Mesenchymal stem cell (in vitro differentiated cells and primary cell): ENCODE measurements around the gene MUC4.

Experiments used
- DNase-seq: peaks from one replicate; pipeline ENCODE4 v3.0.0-alpha.2; 2013
- H2AFZ ChIP-seq: one replicate; pipeline ENCODE4 v1.6.1; 2013; ENCODE audit warnings: low read depth, mild to moderate bottlenecking, control low read depth, inconsistent platforms, low read length, moderate library complexity
- H2AK5ac ChIP-seq: 2 replicates; pipeline ENCODE4 v1.6.1; 2013; ENCODE audit warnings: low read length, moderate library complexity, mild to moderate bottlenecking, inconsistent platforms; ENCODE audit not compliant: severe bottlenecking
- H2BK120ac ChIP-seq: one replicate; pipeline ENCODE4 v1.6.1; 2013; ENCODE audit warnings: low read depth, mild to moderate bottlenecking, inconsistent platforms, low read length, moderate library complexity
- H2BK12ac ChIP-seq, 2 experiments: one replicate each; pipeline ENCODE4 v1.6.1; 2013; ENCODE audit warnings: inconsistent platforms in 2 of 2, low read length in 2 of 2, mild to moderate bottlenecking in 2 of 2, moderate library complexity in 2 of 2, control low read depth in 1 of 2
- H2BK15ac ChIP-seq: one replicate; pipeline ENCODE4 v1.6.1; 2013; ENCODE audit warnings: mild to moderate bottlenecking, low read depth, inconsistent platforms; ENCODE audit not compliant: poor library complexity, severe bottlenecking
- H2BK5ac ChIP-seq: 2 replicates; pipeline ENCODE4 v1.6.1; 2013; ENCODE audit warnings: low read depth, mild to moderate bottlenecking, low read length, control low read depth, inconsistent platforms; ENCODE audit not compliant: poor library complexity, severe bottlenecking
- H3K14ac ChIP-seq, 2 experiments: one replicate each; pipeline ENCODE4 v1.6.1; 2013; ENCODE audit warnings: inconsistent platforms in 2 of 2, low read length in 2 of 2, control low read depth in 1 of 2, mild to moderate bottlenecking in 1 of 2, moderate library complexity in 1 of 2
- H3K18ac ChIP-seq, 2 experiments: one replicate each; pipeline ENCODE4 v1.6.1; 2013; ENCODE audit warnings: inconsistent platforms in 2 of 2, low read length in 2 of 2, control low read depth in 1 of 2, low read depth in 1 of 2, mild to moderate bottlenecking in 1 of 2
- H3K23ac ChIP-seq, 2 experiments: one replicate each; pipeline ENCODE4 v1.6.1; 2013; ENCODE audit warnings: inconsistent platforms in 2 of 2, low read length in 2 of 2, mild to moderate bottlenecking in 2 of 2, moderate library complexity in 2 of 2, control low read depth in 1 of 2
- H3K27ac ChIP-seq: 2 replicates; pipeline ENCODE4 v1.5.1; 2013; ENCODE audit warnings: mild to moderate bottlenecking, moderate library complexity, low read length, control low read depth, inconsistent platforms; ENCODE audit not compliant: poor library complexity, severe bottlenecking
- H3K27me3 ChIP-seq, 2 experiments: 2 replicates each; pipeline versions ENCODE4 v1.6.1 to v1.7.0; 2013; ENCODE audit warnings: low read length in 2 of 2, mild to moderate bottlenecking in 2 of 2, moderate library complexity in 2 of 2, control low read depth in 1 of 2, inconsistent platforms in 1 of 2; ENCODE audit not compliant: control insufficient read depth in 1 of 2, insufficient read depth in 1 of 2
- H3K36me3 ChIP-seq, 2 experiments: 2 replicates each; pipeline versions ENCODE4 v1.6.1 to v1.7.0; 2013; ENCODE audit warnings: low read length in 2 of 2, control low read depth in 1 of 2, inconsistent platforms in 1 of 2, low read depth in 1 of 2, mild to moderate bottlenecking in 1 of 2; ENCODE audit not compliant: insufficient read depth in 2 of 2, control insufficient read depth in 1 of 2
- H3K4ac ChIP-seq, 2 experiments: one replicate each; pipeline ENCODE4 v1.6.1; 2013; ENCODE audit warnings: inconsistent platforms in 2 of 2, low read length in 2 of 2, mild to moderate bottlenecking in 2 of 2, moderate library complexity in 2 of 2, control low read depth in 1 of 2, low read depth in 1 of 2
- H3K4me1 ChIP-seq: 2 replicates; pipeline ENCODE4 v1.6.1; 2013; ENCODE audit warnings: low read depth, low read length, control low read depth; ENCODE audit not compliant: control insufficient read depth, insufficient read depth
- H3K4me2 ChIP-seq: 2 replicates; pipeline ENCODE4 v1.6.1; 2013; ENCODE audit warnings: low read length, mild to moderate bottlenecking, inconsistent platforms; ENCODE audit not compliant: poor library complexity, severe bottlenecking
- H3K4me3 ChIP-seq, 2 experiments: 2 replicates each; pipeline versions ENCODE4 v1.5.1 to v1.7.0; 2013; ENCODE audit warnings: low read length in 2 of 2, mild to moderate bottlenecking in 2 of 2, control low read depth in 1 of 2, low read depth in 1 of 2; ENCODE audit not compliant: insufficient read depth in 1 of 2
- H3K79me1 ChIP-seq: replicated peaks from 2 replicates; pipeline ENCODE4 v1.6.1; 2013; ENCODE audit warnings: mild to moderate bottlenecking, control low read depth, low read length, inconsistent platforms; ENCODE audit not compliant: poor library complexity, severe bottlenecking
- H3K9ac ChIP-seq: 2 replicates; pipeline ENCODE4 v1.7.0; 2013; ENCODE audit warnings: mild to moderate bottlenecking, low read length, moderate library complexity
- H3K9me3 ChIP-seq: 2 replicates; pipeline ENCODE4 v1.7.0; 2013; ENCODE audit warnings: mild to moderate bottlenecking, low read length; ENCODE audit not compliant: control insufficient read depth
- H4K8ac ChIP-seq: one replicate; pipeline ENCODE4 v1.6.1; 2013; ENCODE audit warnings: inconsistent platforms, mild to moderate bottlenecking, low read length, moderate library complexity
- H4K91ac ChIP-seq: one replicate; pipeline ENCODE4 v1.6.1; 2013; ENCODE audit warnings: mild to moderate bottlenecking, low read length, inconsistent platforms
- WGBS: methylation state at CpG from one replicate; pipeline ENCODE4 v1.1.7; 2013; ENCODE audit warnings: mixed read lengths; 5-methylcytosine and 5-hydroxymethylcytosine counted together

Gene MUC4

GRCh38 chr3:195754906-195755305, 56.8 kb downstream of the MUC4 start:
- no peak overlapping the region for H3K18ac ChIP-seq
- no peak for DNase-seq
- no peak overlapping the region for H2BK120ac ChIP-seq
- H3K4me2 ChIP-seq: no peak overlapping the region
- no peak overlapping the region for H2AK5ac ChIP-seq
- no peak overlapping the region for H2BK12ac ChIP-seq
- H3K9me3 ChIP-seq: no peaks in the 10 kb centered on the region
- H3K4me3 ChIP-seq: no peak overlapping the region
- H3K4me1 ChIP-seq: no peaks in the 10 kb centered on the region
- 89% methylated on average over 7 of the region's 7 CpGs for WGBS
- H4K91ac ChIP-seq: no peak overlapping the region
- no peak overlapping the region for H3K23ac ChIP-seq
- H2AFZ ChIP-seq: no peak overlapping the region
- peaks cover 34 to 63% of the 10 kb centered on the region in 2 experiments for H3K27me3 ChIP-seq
- H2BK5ac ChIP-seq: no peak overlapping the region
- no peak overlapping the region for H2BK15ac ChIP-seq
- no peaks in the 10 kb centered on the region for H3K36me3 ChIP-seq
- no peak overlapping the region for H3K27ac ChIP-seq
- no peaks in the 10 kb centered on the region for H3K79me1 ChIP-seq
- no peak overlapping the region for H3K14ac ChIP-seq
- H4K8ac ChIP-seq: no peak overlapping the region
- H3K9ac ChIP-seq: no peak overlapping the region
- no peak overlapping the region for H3K4ac ChIP-seq

- Histone ChIP-seq H3K79me1 (no peaks in the 10 kb centered on the region), H2BK15ac (no peak overlapping the region), H3K4me1 (no peaks in the 10 kb centered on the region), H3K27ac (no peak overlapping the region), H3K18ac (no peak overlapping the region), H3K14ac (no peak overlapping the region), H3K23ac (no peak overlapping the region), H2BK5ac (no peak overlapping the region), H3K9ac (no peak overlapping the region), H3K4ac (no peak overlapping the region), H3K27me3 (peaks cover 31 to 55% of the 10 kb centered on the region in 2 experiments), H2AFZ (no peak overlapping the region), H2AK5ac (no peak overlapping the region), H4K8ac (no peak overlapping the region), H2BK12ac (no peak overlapping the region), H3K36me3 (no peaks in the 10 kb centered on the region), H3K9me3 (no peaks in the 10 kb centered on the region), H2BK120ac (no peak overlapping the region), H3K4me3 (no peak overlapping the region), H3K4me2 (no peak overlapping the region), H4K91ac (no peak overlapping the region)
- DNase-seq: no peak
- 89% methylated on average over 19 of the region's 19 CpGs for WGBS
These were observed 57.6 kb downstream of the MUC4 start for GRCh38 chr3:195754141-195754540.

GRCh38 chr3:195753581-195753980, 58.1 kb downstream of the MUC4 start:
- Histone ChIP-seq H3K4ac (no peak overlapping the region), H2AFZ (no peak overlapping the region), H3K27me3 (peaks cover 33 to 56% of the 10 kb centered on the region in 2 experiments), H2BK15ac (no peak overlapping the region), H2BK12ac (no peak overlapping the region), H3K4me2 (no peak overlapping the region), H3K4me1 (no peaks in the 10 kb centered on the region), H2BK120ac (no peak overlapping the region), H3K9ac (no peak overlapping the region), H3K14ac (no peak overlapping the region), H2BK5ac (no peak overlapping the region), H4K8ac (no peak overlapping the region), H4K91ac (no peak overlapping the region), H3K9me3 (no peaks in the 10 kb centered on the region), H3K4me3 (no peak overlapping the region), H3K79me1 (no peaks in the 10 kb centered on the region), H3K18ac (no peak overlapping the region), H2AK5ac (no peak overlapping the region), H3K23ac (no peak overlapping the region), H3K36me3 (no peaks in the 10 kb centered on the region), H3K27ac (no peak overlapping the region)
- WGBS: 84% methylated on average over 14 of the region's 14 CpGs
- no peak for DNase-seq

- DNase-seq: no peak
- no peaks in the 10 kb centered on the region for H3K36me3 ChIP-seq
- no peaks in the 10 kb centered on the region for H3K9me3 ChIP-seq
- no peaks in the 10 kb centered on the region for H3K79me1 ChIP-seq
- peaks cover 33 to 53% of the 10 kb centered on the region in 2 experiments for H3K27me3 ChIP-seq
- H3K9ac ChIP-seq: no peak overlapping the region
- no peak overlapping the region for H3K23ac ChIP-seq
- H2AK5ac ChIP-seq: no peak overlapping the region
- H4K8ac ChIP-seq: no peak overlapping the region
- no peak overlapping the region for H2AFZ ChIP-seq
- H3K18ac ChIP-seq: no peak overlapping the region
- no peak overlapping the region for H2BK120ac ChIP-seq
- WGBS: 79% methylated on average over 23 of the region's 26 CpGs
- H3K4me2 ChIP-seq: no peak overlapping the region
- no peak overlapping the region for H3K4me3 ChIP-seq
- H2BK5ac ChIP-seq: no peak overlapping the region
- no peak overlapping the region for H3K27ac ChIP-seq
- H2BK15ac ChIP-seq: no peak overlapping the region
- peak overlapping the region; percentile 15 for H4K91ac ChIP-seq
- H3K4me1 ChIP-seq: peaks cover 2% of the 10 kb centered on the region
- H2BK12ac ChIP-seq: no peak overlapping the region
- H3K14ac ChIP-seq: no peak overlapping the region
- H3K4ac ChIP-seq: no peak overlapping the region
These were observed 59.0 kb downstream of the MUC4 start for GRCh38 chr3:195752546-195753331.
